Nephron (organoid): ENCODE data around the gene TRIM41.

Experiments used
- H3K27ac Mint-ChIP-seq, 3 experiments: 2 replicates each; pipeline ENCODE4 v1.8.0; 2020; ENCODE audit warnings: mixed read lengths in 3 of 3, mild to moderate bottlenecking in 2 of 3, moderate library complexity in 1 of 3
- H3K27me3 Mint-ChIP-seq: 2 replicates; pipeline ENCODE4 v1.8.0; 2021; ENCODE audit warnings: low read depth, mild to moderate bottlenecking, moderate library complexity, mixed read lengths
- H3K36me3 Mint-ChIP-seq: 2 replicates; pipeline ENCODE4 v1.8.0; 2020; ENCODE audit warnings: low read depth, mixed read lengths
- H3K4me1 Mint-ChIP-seq: 2 replicates; pipeline ENCODE4 v1.8.0; 2020; ENCODE audit warnings: mixed read lengths
- H3K4me3 Mint-ChIP-seq, 3 experiments: 2 replicates each; pipeline ENCODE4 v1.8.0; 2020; ENCODE audit warnings: mild to moderate bottlenecking in 3 of 3, mixed read lengths in 3 of 3, moderate library complexity in 2 of 3
- H3K9me3 Mint-ChIP-seq: 2 replicates; pipeline ENCODE4 v1.8.0; 2020; ENCODE audit warnings: mixed read lengths
- CTCF ChIP-seq, 3 experiments: fragments of 200-600 bp; sonication (generic); IDR thresholded peaks; one replicate each; pipeline ENCODE4 v1.5.0; 2021; ENCODE audit warnings: antibody characterized with exemption in 3 of 3; ENCODE audit not compliant: unreplicated experiment in 3 of 3

TRIM41 gene

GRCh38 chr5:181231432-181231831 is 8.4 kb downstream of the TRIM41 start:
- Mint-ChIP-seq H3K4me1 (peaks cover 13% of the 10 kb centered on the region), H3K4me3 (no peak overlapping the region), H3K27ac (no peak overlapping the region), H3K9me3 (no peaks in the 10 kb centered on the region), H3K27me3 (no peaks in the 10 kb centered on the region), H3K36me3 (peaks cover 45% of the 10 kb centered on the region)
- no peak for TF ChIP-seq CTCF (IDR thresholded peaks at IDR 0.05; ENCODE audit: unreplicated experiment in 3 of 3)

GRCh38 chr5:181232593-181232992 is 9.5 kb downstream of the TRIM41 start:
- Mint-ChIP-seq H3K4me1 (peaks cover 13% of the 10 kb centered on the region), H3K4me3 (no peak overlapping the region), H3K9me3 (no peaks in the 10 kb centered on the region), H3K27ac (peak overlapping the region in 1 of 3 experiments; percentile 55), H3K27me3 (no peaks in the 10 kb centered on the region), H3K36me3 (peaks cover 56% of the 10 kb centered on the region)
- TF ChIP-seq CTCF (IDR thresholded peaks at IDR 0.05; ENCODE audit: unreplicated experiment in 3 of 3) = no peak

- H3K27ac Mint-ChIP-seq = peak overlapping the region in 1 of 3 experiments; percentile 55
- H3K4me1 Mint-ChIP-seq = peaks cover 18% of the 10 kb centered on the region
- peaks cover 63% of the 10 kb centered on the region for H3K36me3 Mint-ChIP-seq
- H3K27me3 Mint-ChIP-seq = no peaks in the 10 kb centered on the region
- H3K4me3 Mint-ChIP-seq = no peak overlapping the region
- TF ChIP-seq CTCF (IDR thresholded peaks at IDR 0.05; ENCODE audit: unreplicated experiment in 3 of 3) = no peak
- no peaks in the 10 kb centered on the region for H3K9me3 Mint-ChIP-seq
Observed at GRCh38 chr5:181233088-181233800, 10.2 kb downstream of the TRIM41 start.

- no peak overlapping the region for H3K27ac Mint-ChIP-seq
- TF ChIP-seq CTCF (IDR thresholded peaks at IDR 0.05; ENCODE audit: unreplicated experiment in 3 of 3) = no peak
- H3K4me3 Mint-ChIP-seq = no peak overlapping the region
- peaks cover 22% of the 10 kb centered on the region for H3K4me1 Mint-ChIP-seq
- no peaks in the 10 kb centered on the region for H3K27me3 Mint-ChIP-seq
- H3K36me3 Mint-ChIP-seq = peaks cover 70% of the 10 kb centered on the region
- no peaks in the 10 kb centered on the region for H3K9me3 Mint-ChIP-seq
Observed at GRCh38 chr5:181233801-181234454, 10.8 kb downstream of the TRIM41 start.

- Mint-ChIP-seq H3K4me3 (no peak overlapping the region), H3K4me1 (peaks cover 27% of the 10 kb centered on the region), H3K27me3 (no peaks in the 10 kb centered on the region), H3K36me3 (peaks cover 75% of the 10 kb centered on the region), H3K9me3 (no peaks in the 10 kb centered on the region), H3K27ac (peak overlapping the region; percentile 53 to 69 (median 65))
- TF ChIP-seq CTCF (IDR thresholded peaks at IDR 0.05; ENCODE audit: unreplicated experiment in 3 of 3) = no peak
Observed at GRCh38 chr5:181234455-181235306, 11.6 kb downstream of the TRIM41 start.
